Endothelial cell (in vitro differentiated cells): ENCODE results near the gene VPS8. TPM values are rescaled to one million over a fixed set of nuclear protein-coding genes. Genes with fewer than 3 reads are reported as not detected.

Experiments
- DNase-seq: peaks from one replicate; pipeline ENCODE4 v3.0.0; 2021; ENCODE audit warnings: low spot score
- H3K27ac Mint-ChIP-seq: one replicate; pipeline ENCODE4 v1.8.0; 2021; ENCODE audit warnings: mixed read lengths, inconsistent platforms; ENCODE audit not compliant: unreplicated experiment
- H3K27me3 Mint-ChIP-seq: one replicate; pipeline ENCODE4 v1.8.0; 2021; ENCODE audit warnings: mild to moderate bottlenecking, moderate library complexity, mixed read lengths, inconsistent platforms; ENCODE audit not compliant: unreplicated experiment
- H3K36me3 Mint-ChIP-seq: one replicate; pipeline ENCODE4 v1.8.0; 2021; ENCODE audit warnings: mild to moderate bottlenecking, low read depth, mixed read lengths, inconsistent platforms; ENCODE audit not compliant: unreplicated experiment
- H3K4me1 Mint-ChIP-seq: one replicate; pipeline ENCODE4 v1.8.0; 2021; ENCODE audit warnings: mild to moderate bottlenecking, mixed read lengths, inconsistent platforms; ENCODE audit not compliant: unreplicated experiment
- H3K4me3 Mint-ChIP-seq: one replicate; pipeline ENCODE4 v1.8.0; 2021; ENCODE audit warnings: mild to moderate bottlenecking, mixed read lengths, inconsistent platforms; ENCODE audit not compliant: unreplicated experiment
- H3K9me3 Mint-ChIP-seq: one replicate; pipeline ENCODE4 v1.8.0; 2021; ENCODE audit warnings: mixed read lengths, inconsistent platforms; ENCODE audit not compliant: unreplicated experiment
- CTCF ChIP-seq: fragments of 200-600 bp; sonication (generic); IDR thresholded peaks from one replicate; pipeline ENCODE4 v1.5.0; 2021; ENCODE audit warnings: antibody characterized with exemption; ENCODE audit not compliant: unreplicated experiment
- total RNA-seq: library from RNA; stranded (reverse); fragmentation: NEBNext Ultra II Directional; extraction: Animal tissue kit (Norgen Biotek cat#: 25700); gene quantifications from one replicate; pipeline ENCODE4 v1.2.1, GENCODE V29; 2021; ENCODE audit not compliant: unreplicated experiment

The VPS8 gene
- total RNA-seq, 1 donor from 2014 or later = 59.8 TPM

GRCh38 chr3:184884359-184885017 is 72.5 kb downstream of the VPS8 start:
- Mint-ChIP-seq H3K4me3 (no peak overlapping the region), H3K27me3 (no peaks in the 10 kb centered on the region), H3K36me3 (peaks cover 4% of the 10 kb centered on the region), H3K9me3 (no peaks in the 10 kb centered on the region), H3K4me1 (peaks cover 6% of the 10 kb centered on the region), H3K27ac (no peak overlapping the region)
- no peak for DNase-seq
- TF ChIP-seq CTCF = no peak

GRCh38 chr3:184885112-184885511 is 73.1 kb downstream of the VPS8 start:
- Mint-ChIP-seq H3K4me1 (peaks cover 7% of the 10 kb centered on the region), H3K27ac (no peak overlapping the region), H3K4me3 (no peak overlapping the region), H3K9me3 (no peaks in the 10 kb centered on the region), H3K36me3 (peaks cover 4% of the 10 kb centered on the region), H3K27me3 (no peaks in the 10 kb centered on the region)
- no peak for TF ChIP-seq CTCF
- DNase-seq = no peak

- Mint-ChIP-seq H3K27ac (no peak overlapping the region), H3K4me1 (peaks cover 7% of the 10 kb centered on the region), H3K4me3 (no peak overlapping the region), H3K36me3 (peaks cover 4% of the 10 kb centered on the region), H3K9me3 (no peaks in the 10 kb centered on the region), H3K27me3 (no peaks in the 10 kb centered on the region)
- no peak for TF ChIP-seq CTCF
- no peak for DNase-seq
Observed at GRCh38 chr3:184887574-184887973, 75.6 kb downstream of the VPS8 start.

GRCh38 chr3:184889312-184889904 is 77.4 kb downstream of the VPS8 start:
- no peak for DNase-seq
- Mint-ChIP-seq H3K9me3 (no peaks in the 10 kb centered on the region), H3K27me3 (no peaks in the 10 kb centered on the region), H3K4me3 (no peak overlapping the region), H3K36me3 (peaks cover under 1% of the 10 kb centered on the region), H3K4me1 (peaks cover 7% of the 10 kb centered on the region), H3K27ac (no peak overlapping the region)
- TF ChIP-seq CTCF = no peak

- no peaks in the 10 kb centered on the region for H3K9me3 Mint-ChIP-seq
- peaks cover 5% of the 10 kb centered on the region for H3K4me1 Mint-ChIP-seq
- H3K36me3 Mint-ChIP-seq = no peaks in the 10 kb centered on the region
- no peaks in the 10 kb centered on the region for H3K27me3 Mint-ChIP-seq
- no peak for TF ChIP-seq CTCF
- DNase-seq = no peak
- H3K4me3 Mint-ChIP-seq = no peak overlapping the region
- H3K27ac Mint-ChIP-seq = no peak overlapping the region
Observed at GRCh38 chr3:184894051-184894450, 82.1 kb downstream of the VPS8 start.
